CD4-positive, alpha-beta T cell treated with Interleukin-6 at 100 ng/mL for 8 hours (primary cell): Measurements from ENCODE around the gene PTPRT.

Experiments
- DNase-seq: peaks from one replicate; pipeline ENCODE4 v3.0.0-alpha.2; 2020; ENCODE audit warnings: mixed read lengths, low spot score

PTPRT gene

DNA sequence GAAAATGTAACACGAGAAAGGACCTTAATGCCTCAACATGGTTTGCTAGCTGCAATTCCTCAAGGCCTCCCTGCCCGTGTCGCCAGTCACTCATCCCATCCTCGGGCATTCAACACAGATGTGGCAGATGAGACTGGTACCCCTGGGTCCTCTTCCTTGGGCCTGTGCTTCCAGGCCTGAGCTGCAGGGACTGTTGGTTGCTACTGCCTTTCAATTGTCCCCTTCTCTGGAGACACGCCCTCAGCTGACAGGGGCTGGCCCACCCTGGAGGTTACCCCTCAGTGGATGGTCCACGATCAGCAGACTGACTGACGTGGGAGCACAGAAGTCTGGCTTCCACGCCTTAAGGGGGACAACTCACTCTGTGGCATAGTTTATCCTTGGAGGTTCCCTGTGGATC lies 1076.5 kb downstream of the PTPRT start:
- DNase-seq = no peak

GRCh38 chr20:42112161-42112560 lies 1077.5 kb downstream of the PTPRT start:
- no peak for DNase-seq

GRCh38 chr20:42111349-42111748 lies 1078.4 kb downstream of the PTPRT start:
- no peak for DNase-seq

GRCh38 chr20:42110301-42110700 lies 1079.4 kb downstream of the PTPRT start:
- no peak for DNase-seq

- DNase-seq = no peak
Observed at GRCh38 chr20:42102000-42102399, 1087.7 kb downstream of the PTPRT start.

DNA sequence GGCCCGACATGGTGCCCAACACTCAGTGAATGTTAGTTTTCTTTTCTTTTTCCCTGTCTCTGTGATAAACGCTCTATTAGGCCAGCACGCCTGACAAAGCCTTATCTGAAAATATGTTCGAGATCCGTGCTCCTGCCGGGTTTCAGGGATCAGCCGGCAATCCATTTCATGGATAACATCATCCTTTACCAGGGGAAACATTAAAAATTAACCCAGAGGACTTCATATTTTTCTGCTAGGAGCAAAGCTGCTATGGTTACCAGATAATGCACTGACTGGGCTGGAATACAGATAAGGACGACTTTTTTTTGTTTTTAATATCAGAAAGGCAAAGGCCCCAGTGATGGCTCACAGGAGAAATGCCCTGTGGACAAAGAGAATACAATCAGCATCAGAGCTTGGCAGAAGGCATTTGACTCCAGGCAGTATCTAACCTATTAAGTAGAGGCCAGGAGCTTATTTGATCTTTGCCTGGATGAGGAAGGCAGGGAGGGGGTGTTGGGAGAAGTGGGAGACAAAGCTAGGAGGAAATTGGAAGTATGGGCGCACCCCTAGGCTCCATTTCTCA lies 1089.5 kb downstream of the PTPRT start:
- DNase-seq = no peak

DNA sequence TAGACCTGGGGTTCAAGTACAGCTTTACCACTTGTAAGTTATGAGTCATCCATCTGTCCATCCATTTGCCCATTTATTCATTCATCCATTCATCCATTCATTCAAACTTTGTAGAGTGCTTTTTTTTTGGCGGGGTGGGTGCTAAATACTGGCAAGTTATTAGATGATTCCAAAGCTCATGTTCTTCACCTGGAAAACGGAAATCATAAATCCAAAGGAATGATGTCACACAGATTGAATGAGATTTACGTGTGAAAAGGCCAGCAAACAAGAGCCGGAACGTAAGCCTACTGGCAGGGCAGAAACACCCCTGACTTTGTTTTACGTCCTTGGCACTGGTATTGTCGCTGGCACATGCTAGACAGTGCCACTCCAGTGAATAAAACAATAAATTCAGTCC lies 1090.6 kb downstream of the PTPRT start:
- DNase-seq = no peak

- DNase-seq = no peak
Observed at GRCh38 chr20:42098418-42098817, 1091.3 kb downstream of the PTPRT start.

GRCh38 chr20:42097741-42098140 lies 1092.0 kb downstream of the PTPRT start:
- DNase-seq = no peak

DNA sequence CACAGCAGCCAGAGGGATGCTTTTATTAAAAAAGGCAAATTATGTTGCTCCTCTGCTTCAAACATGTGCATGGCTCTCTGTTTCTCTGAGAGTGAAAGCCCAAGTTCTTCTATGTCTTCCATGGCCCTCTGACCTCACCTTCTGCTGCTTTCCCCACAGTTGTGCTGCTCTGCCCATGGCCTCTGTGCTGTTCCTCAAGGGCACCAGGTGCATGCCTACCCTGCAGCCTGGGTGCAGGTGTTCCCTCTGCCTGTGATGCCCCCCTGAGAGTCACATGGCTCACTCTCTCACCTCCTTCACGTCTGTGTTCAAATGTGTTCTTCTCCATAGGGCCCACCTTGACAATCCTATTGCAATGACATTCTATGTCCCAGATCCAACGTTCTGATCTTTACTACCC lies 1094.5 kb downstream of the PTPRT start:
- DNase-seq = no peak

- no peak for DNase-seq
Observed at GRCh38 chr20:42093542-42094440, 1095.9 kb downstream of the PTPRT start.

GRCh38 chr20:42093041-42093440 lies 1096.7 kb downstream of the PTPRT start:
- no peak for DNase-seq

DNA sequence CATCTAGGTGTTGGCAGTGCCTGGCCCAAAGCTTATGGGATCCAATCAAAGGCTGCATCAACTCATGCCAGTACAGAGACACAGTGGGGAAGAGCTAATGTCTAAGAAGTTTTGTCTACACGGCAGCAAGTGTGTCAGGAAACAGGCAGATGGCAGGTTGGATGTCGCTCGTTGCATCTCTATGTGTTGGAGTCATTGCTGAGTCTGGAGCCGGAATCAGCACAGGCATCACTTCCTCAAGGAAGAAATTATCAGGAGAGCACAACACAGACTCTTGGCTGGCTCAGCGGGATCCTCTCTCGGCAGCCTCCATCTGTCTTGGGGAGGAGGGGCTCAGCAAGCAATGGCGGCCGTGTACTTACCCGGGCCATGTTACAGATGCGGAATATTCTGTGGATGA lies 1104.3 kb downstream of the PTPRT start:
- DNase-seq = no peak

- no peak for DNase-seq
Observed at GRCh38 chr20:42083280-42083679, 1106.4 kb downstream of the PTPRT start.

GRCh38 chr20:42082611-42083010 lies 1107.1 kb downstream of the PTPRT start:
- DNase-seq = no peak

DNA sequence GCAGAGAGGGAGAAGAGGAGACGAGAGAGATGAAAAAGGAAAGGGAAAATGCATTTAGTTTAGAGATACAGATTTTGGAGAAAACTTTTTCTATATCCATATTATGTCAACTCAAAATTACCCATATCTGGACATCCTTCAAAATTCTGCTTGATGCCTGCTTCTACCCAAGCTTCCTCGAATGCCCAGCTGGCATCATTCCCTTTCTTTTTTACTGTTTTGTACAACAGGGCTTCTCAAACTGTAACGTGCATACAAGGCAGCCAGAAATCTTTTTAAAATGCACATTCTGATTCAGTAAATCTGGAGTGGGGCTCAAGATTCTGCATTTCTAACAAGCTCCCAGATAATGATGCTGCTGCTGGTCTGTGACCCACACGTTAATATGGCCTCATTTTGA lies 1108.8 kb downstream of the PTPRT start:
- no peak for DNase-seq

DNA sequence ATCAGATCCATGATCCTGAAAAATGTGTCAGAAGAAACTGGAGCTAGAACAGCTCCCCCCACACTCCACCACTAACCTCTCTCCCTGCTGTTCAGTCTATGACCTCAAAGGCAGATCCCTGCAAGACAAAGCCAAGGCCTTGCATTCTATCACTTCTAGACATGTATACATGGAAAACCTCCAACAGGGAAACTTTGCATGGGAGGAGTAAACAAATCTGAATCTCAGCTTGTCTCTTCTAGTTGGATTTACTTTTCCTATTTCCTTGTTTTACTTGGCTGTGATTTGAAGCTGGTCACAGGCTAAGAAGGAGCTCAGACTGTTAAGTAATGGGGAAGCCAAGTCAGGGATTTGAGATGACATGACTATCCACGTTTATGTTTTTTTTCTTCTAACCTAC lies 1114.8 kb downstream of the PTPRT start:
- DNase-seq = no peak

DNA sequence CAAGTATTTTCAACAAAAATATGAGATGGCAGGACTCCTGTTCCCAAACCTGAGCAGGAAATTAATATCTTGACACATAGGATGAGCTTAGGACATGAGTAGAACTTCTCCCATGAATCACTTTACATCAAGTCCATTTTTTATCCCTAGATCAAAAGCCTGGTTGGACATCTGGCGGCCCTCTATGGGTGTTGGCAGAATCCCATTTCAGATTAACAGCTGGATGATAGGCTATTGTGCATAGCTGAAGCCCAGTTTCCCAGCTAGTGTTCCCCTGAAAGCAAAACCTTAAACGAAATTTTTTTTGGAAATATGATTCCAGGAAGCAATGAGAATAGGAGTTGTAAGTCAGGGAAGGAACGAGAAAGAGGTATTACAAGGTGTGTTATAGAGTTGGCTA lies 1122.1 kb downstream of the PTPRT start:
- DNase-seq = no peak

- DNase-seq = no peak
Observed at GRCh38 chr20:42067174-42067573, 1122.5 kb downstream of the PTPRT start.

DNA sequence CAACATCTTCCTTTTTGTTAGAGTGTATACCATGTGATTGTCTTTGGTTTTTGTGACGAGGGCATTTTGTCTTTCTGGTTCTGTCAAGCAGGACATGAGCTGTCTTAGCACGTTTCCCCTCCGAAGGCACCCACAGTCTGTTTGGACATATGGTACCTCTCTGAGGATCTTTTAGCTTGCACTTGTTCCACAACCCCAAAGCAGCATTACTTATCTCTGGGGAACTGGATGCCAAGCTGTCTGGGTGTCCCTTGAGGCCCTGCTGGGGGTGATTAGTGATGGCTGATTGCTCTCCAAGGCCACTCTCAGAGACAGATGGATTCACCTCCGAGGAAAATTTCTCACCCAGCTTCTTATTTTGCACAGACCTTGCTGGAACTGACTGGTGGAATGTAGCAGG lies 1126.6 kb downstream of the PTPRT start:
- DNase-seq = no peak

DNA sequence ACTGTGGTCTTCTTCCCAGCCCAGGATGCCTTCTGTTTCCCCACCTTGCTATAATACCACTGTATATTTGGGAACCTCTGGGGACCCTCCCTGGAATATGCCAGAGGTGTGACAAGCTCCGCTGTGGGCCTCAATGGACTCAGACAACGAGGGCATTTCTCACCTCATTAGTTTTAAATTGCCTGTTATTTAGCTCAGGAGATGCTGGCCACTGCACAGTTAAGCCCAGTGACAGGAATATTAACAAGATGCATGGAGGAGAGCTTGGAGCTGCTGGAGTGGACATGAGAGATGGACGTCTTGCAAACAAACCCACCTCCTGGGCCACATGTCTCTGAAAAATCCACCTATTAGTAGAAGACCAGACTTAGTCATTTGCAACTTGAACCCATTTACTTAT lies 1136.4 kb downstream of the PTPRT start:
- DNase-seq = no peak

GRCh38 chr20:42051921-42052320 lies 1137.8 kb downstream of the PTPRT start:
- DNase-seq = no peak

DNA sequence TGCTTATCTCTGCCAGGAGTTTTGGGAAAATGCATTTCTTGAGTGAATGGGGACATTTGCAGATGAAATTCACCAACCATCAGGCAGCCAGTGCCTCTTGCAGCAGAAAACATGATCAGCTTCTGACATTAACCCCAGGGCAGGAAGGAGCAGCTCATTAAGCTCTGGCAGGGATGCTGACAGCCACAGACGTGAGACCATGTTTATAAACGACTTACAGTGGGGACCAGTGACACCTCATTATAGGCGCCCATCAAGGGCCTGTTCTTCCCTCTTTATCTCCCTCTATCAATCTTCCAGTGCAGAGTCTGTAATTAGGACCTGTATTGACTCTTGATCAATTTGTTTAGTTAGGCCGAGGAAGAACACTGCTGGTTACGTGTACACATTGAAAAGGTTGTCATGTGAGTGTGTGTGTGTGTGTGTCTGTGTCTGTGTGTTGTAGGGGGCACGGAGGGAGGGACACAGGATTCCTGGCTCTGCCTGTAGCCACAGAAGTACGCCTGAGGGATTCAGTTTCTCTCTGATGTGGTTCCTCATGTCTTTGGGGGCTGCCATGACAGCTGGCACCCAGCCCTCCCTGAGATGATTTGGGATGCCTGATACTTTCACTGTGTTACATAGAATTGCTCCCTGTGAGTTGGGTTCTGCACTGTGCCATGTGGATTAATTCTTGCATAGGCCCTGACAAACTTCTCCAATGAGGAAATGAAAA lies 1143.2 kb downstream of the PTPRT start:
- DNase-seq = no peak
